Smooth muscle cell of the pulmonary artery (primary cell): Measurements from ENCODE around the gene PDHX. TPM values are rescaled to one million over a fixed set of nuclear protein-coding genes. Genes with fewer than 3 reads are reported as not detected.

Experiments used
- total RNA-seq: library from RNA; depleted of rRNA; stranded (reverse); fragments of >200 nt; gene quantifications from 2 replicates; pipeline ENCODE4 v1.2.3, GENCODE V29; 2014

Gene PDHX
- total RNA-seq, result 22.5 and 31.3 TPM in 2 replicates

GRCh38 chr11:34916015-34916842, at the start of gene PDHX, which contains the start of gene APIP:
Gene PDHX, plus strand, starts transcription at chr11:34916618. Its CDS starts 38 bp downstream, at chr11:34916656.
Gene APIP, minus strand, starts transcription at chr11:34916379. Its CDS starts 95 bp downstream, at chr11:34916284.

Other genes with a start within 250 kb of the PDHX start
- 13.6 and 14.8 TPM in 2 replicates for gene APIP, start 239 bp upstream of the PDHX start, total RNA-seq
- gene CD44, start 222.6 kb downstream of the PDHX start, total RNA-seq, result 450 and 668 TPM in 2 replicates